Natural killer cell (primary cell): ENCODE results near the gene LIAS. TPM values are rescaled to one million over a fixed set of nuclear protein-coding genes. Genes with fewer than 3 reads are reported as not detected.
"Not testable (repeated sequence)": the region's sequence is repeated elsewhere in the genome, so short reads cannot be mapped to it uniquely, and the experiment has no call there.

Source experiments
- ATAC-seq, 3 donors: fragments of 150-1000 bp in 2 of 3; fragments of 200-7000 bp in 1 of 3; cut with Tn5 transposase; 1 replicate in 1 of 3; 2 replicates in 2 of 3; pipeline ENCODE4 v1.10.0; 2021; ENCODE audit warnings: mild to moderate bottlenecking in 2 of 3, moderate library complexity in 2 of 3
- DNase-seq, 2 donors: peaks; one replicate each; pipeline versions ENCODE4 v3.0.0 to v3.0.0-alpha.2; 2013 to 2021; ENCODE audit warnings: mixed read lengths in 1 of 2
- H3K27ac ChIP-seq: one replicate; pipeline ENCODE4 v1.5.1; 2013; ENCODE audit warnings: mild to moderate bottlenecking, low read length
- H3K27me3 ChIP-seq: one replicate; pipeline ENCODE4 v1.6.1; 2013; ENCODE audit warnings: low read length; ENCODE audit not compliant: control insufficient read depth, insufficient read depth
- H3K36me3 ChIP-seq: one replicate; pipeline ENCODE4 v1.6.1; 2013; ENCODE audit warnings: low read length; ENCODE audit not compliant: control insufficient read depth, insufficient read depth
- H3K4me1 ChIP-seq: one replicate; pipeline ENCODE4 v1.6.1; 2013; ENCODE audit warnings: low read length; ENCODE audit not compliant: control insufficient read depth, insufficient read depth
- H3K4me3 ChIP-seq: one replicate; pipeline ENCODE4 v1.5.1; 2013; ENCODE audit warnings: low read length
- H3K9me3 ChIP-seq: one replicate; pipeline ENCODE4 v1.6.1; 2013; ENCODE audit warnings: low read length; ENCODE audit not compliant: control insufficient read depth, insufficient read depth
- H3K27ac Mint-ChIP-seq, 2 donors: one replicate each; pipeline ENCODE4 v1.8.0; 2022; ENCODE audit warnings: mild to moderate bottlenecking in 2 of 2, mixed read lengths in 2 of 2, moderate library complexity in 1 of 2
- H3K27me3 Mint-ChIP-seq, 2 donors: one replicate each; pipeline ENCODE4 v1.8.0; 2022; ENCODE audit warnings: low read depth in 2 of 2, mixed read lengths in 2 of 2
- H3K36me3 Mint-ChIP-seq: one replicate; pipeline ENCODE4 v1.8.0; 2022; ENCODE audit warnings: mixed read lengths
- H3K4me1 Mint-ChIP-seq, 2 donors: one replicate each; pipeline ENCODE4 v1.8.0; 2022; ENCODE audit warnings: mixed read lengths in 2 of 2
- H3K4me3 Mint-ChIP-seq: one replicate; pipeline ENCODE4 v1.8.0; 2022; ENCODE audit warnings: mild to moderate bottlenecking, moderate library complexity, mixed read lengths
- H3K9me3 Mint-ChIP-seq, 2 donors: one replicate each; pipeline ENCODE4 v1.8.0; 2022; ENCODE audit warnings: mixed read lengths in 2 of 2
- WGBS: methylation state at CpG from one replicate; pipeline ENCODE4 v1.1.7; 2013; ENCODE audit warnings: missing lambda C conversion rate; ENCODE audit not compliant: insufficient coverage; 5-methylcytosine and 5-hydroxymethylcytosine counted together
- intact Hi-C: fragments of 100-400 bp; cut with micrococcal nuclease; formaldehyde crosslinking; loops from one replicate; pipeline ENCODE4 v1.14.2; 2022
- total RNA-seq, 4 donors: library from RNA; stranded (reverse); fragments of 120-200 nt in 1 of 4; gene quantifications; one replicate each; pipeline versions ENCODE4 v1.2.3 to v1.2.4, GENCODE V29; 2013 to 2022
- TF ChIP-seq, protein P1 (sequence below): fragments of 200-600 bp; IDR thresholded peaks from one replicate; pipeline ENCODE4 v1.8.0; 2022; ENCODE audit warnings: antibody characterized with exemption

LIAS gene
- total RNA-seq, 3 donors from 2014 or later (not counting 1 experiment from before 2014, with no cell fraction given) = 10.6 to 14.3 (median 11.9) TPM

DNA sequence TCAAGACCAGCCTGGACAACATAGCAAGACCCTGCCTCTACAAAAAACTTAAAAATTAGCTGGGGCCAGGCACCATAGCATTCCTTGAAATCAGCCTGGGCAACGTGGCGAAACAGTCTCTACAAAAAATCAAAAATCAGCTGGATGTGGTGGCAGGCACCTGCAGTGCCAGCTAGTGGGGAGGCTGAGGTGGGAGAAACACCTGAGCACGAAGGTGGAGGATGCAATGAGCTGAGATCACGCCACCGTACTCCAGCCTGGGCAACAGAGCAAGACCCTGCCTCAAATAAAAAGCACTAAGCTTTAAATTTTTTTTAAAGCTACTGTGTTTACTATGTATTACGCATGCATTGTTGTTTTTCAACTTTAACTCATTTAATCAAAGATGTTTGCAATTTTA, 3.4 kb upstream of the LIAS start:
- no peak overlapping the region for H3K4me3 Mint-ChIP-seq
- ATAC-seq (no peak), DNase-seq (no peak)
- Histone ChIP-seq H3K27ac (no peak overlapping the region), H3K4me3 (no peak overlapping the region), H3K4me1 (peaks cover 19% of the 10 kb centered on the region), H3K27me3 (no peaks in the 10 kb centered on the region), H3K9me3 (no peaks in the 10 kb centered on the region), H3K36me3 (peaks cover 67% of the 10 kb centered on the region)
- WGBS = 96% methylated on average over 6 of the region's 6 CpGs
- peaks cover 35 to 49% of the 10 kb centered on the region in 2 donors for H3K4me1 Mint-ChIP-seq
- intact Hi-C loops = loop anchor here (5.0 to 10.0 kb wide), 4 partner anchors 88 to 411 kb away; partner anchors contain the start of genes RFC1, SMIM14 and WDR19
- TF ChIP-seq, protein P1, sequence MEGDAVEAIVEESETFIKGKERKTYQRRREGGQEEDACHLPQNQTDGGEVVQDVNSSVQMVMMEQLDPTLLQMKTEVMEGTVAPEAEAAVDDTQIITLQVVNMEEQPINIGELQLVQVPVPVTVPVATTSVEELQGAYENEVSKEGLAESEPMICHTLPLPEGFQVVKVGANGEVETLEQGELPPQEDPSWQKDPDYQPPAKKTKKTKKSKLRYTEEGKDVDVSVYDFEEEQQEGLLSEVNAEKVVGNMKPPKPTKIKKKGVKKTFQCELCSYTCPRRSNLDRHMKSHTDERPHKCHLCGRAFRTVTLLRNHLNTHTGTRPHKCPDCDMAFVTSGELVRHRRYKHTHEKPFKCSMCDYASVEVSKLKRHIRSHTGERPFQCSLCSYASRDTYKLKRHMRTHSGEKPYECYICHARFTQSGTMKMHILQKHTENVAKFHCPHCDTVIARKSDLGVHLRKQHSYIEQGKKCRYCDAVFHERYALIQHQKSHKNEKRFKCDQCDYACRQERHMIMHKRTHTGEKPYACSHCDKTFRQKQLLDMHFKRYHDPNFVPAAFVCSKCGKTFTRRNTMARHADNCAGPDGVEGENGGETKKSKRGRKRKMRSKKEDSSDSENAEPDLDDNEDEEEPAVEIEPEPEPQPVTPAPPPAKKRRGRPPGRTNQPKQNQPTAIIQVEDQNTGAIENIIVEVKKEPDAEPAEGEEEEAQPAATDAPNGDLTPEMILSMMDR = no peak
- no peaks in the 10 kb centered on the region for H3K27me3 Mint-ChIP-seq
- H3K36me3 Mint-ChIP-seq = peaks cover 42% of the 10 kb centered on the region
- no peak overlapping the region for H3K27ac Mint-ChIP-seq
- no peaks in the 10 kb centered on the region for H3K9me3 Mint-ChIP-seq

DNA sequence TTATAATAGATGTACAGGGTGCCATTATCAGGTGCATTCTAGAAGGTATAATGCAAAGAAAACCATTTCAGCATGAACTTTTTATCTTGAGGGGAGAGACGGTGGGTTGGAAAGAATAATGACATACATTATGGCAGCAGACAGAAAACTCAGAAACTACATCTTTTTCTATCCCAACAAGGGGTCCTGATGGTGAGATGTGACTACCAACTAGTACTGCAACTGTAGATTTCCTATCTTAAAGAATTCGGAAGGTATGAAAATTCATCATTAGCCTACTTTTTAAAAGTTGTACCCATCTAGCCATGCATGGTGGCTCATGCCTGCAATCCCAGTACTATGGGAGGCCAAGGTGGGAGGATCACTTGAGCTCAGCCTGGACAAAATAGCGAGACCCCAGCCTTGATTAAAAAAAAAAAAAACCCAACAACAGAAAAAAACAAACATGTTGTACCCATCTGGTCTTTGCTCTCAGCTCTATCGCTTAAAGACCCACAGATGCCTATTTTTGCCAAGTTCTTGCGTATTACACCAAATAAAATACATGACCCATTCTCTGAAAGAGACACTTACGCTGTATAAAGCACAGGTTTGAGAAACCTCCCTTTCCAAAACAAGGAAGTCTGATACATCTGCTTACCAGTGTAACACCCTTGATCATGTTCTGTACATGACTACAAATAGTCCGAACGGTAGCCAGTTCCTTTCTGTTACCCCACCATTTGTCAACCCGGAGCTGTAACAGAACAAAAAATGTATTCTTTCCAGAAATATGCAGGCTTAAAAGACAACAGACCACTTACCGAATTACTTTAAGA, 1.7 kb upstream of the LIAS start:
- peaks cover 19% of the 10 kb centered on the region for H3K4me1 ChIP-seq
- Mint-ChIP-seq H3K27me3 (no peaks in the 10 kb centered on the region), H3K36me3 (peaks cover 38% of the 10 kb centered on the region), H3K4me3 (peak overlapping the region; percentile 98), H3K27ac (peak overlapping the region; percentile 99 to 100), H3K4me1 (peaks cover 28 to 44% of the 10 kb centered on the region in 2 donors), H3K9me3 (no peaks in the 10 kb centered on the region)
- no peaks in the 10 kb centered on the region for H3K9me3 ChIP-seq
- 76% methylated on average over 10 of the region's 10 CpGs for WGBS
- intact Hi-C loops = loop anchor here (5.0 to 10.0 kb wide), 4 partner anchors 90 to 412 kb away; partner anchors contain the start of genes RFC1, SMIM14 and WDR19
- ATAC-seq (no peak), DNase-seq (no peak)
- TF ChIP-seq, protein P1 = no peak
- H3K27ac ChIP-seq = peak overlapping the region; percentile 100
- no peaks in the 10 kb centered on the region for H3K27me3 ChIP-seq
- H3K4me3 ChIP-seq = no peak overlapping the region
- H3K36me3 ChIP-seq = peaks cover 53% of the 10 kb centered on the region

DNA sequence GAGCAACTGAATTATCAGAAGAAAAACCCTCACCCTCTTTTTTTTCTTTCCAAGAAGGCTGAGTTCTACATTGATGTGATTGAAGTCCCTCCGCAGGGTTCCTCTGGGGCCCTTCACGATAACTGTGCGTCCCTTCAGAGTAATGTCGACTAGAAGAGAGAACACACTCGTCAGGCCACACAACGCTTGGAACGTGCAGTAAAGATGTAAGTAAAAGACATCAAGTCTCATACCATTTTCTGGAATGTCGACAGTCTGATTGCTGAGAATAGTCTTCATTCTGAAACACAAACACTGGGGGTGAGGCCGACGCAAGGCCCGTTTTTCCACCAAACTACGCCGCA, 723 bp upstream of the LIAS start:
- Mint-ChIP-seq H3K4me3 (peak overlapping the region; percentile 98), H3K4me1 (peaks cover 28 to 34% of the 10 kb centered on the region in 2 donors), H3K27ac (peak overlapping the region; percentile 99 to 100), H3K36me3 (peaks cover 31% of the 10 kb centered on the region)
- not testable (repeated sequence) for H3K27me3 Mint-ChIP-seq, H3K27me3 ChIP-seq, H3K9me3 ChIP-seq, DNase-seq, H3K9me3 Mint-ChIP-seq
- ATAC-seq = peak; percentile 1 to 9 (median 3)
- peak overlapping the region; percentile 100 for H3K27ac ChIP-seq
- peaks cover 45% of the 10 kb centered on the region for H3K36me3 ChIP-seq
- WGBS = 0% methylated on average over 13 of the region's 13 CpGs
- intact Hi-C loops = loop anchor here (1.0 to 10.0 kb wide), 6 partner anchors 11 to 413 kb away; partner anchors contain the start of genes RFC1, SMIM14 and WDR19
- H3K4me1 ChIP-seq = peaks cover 19% of the 10 kb centered on the region
- peak overlapping the region; percentile 99 for H3K4me3 ChIP-seq

DNA sequence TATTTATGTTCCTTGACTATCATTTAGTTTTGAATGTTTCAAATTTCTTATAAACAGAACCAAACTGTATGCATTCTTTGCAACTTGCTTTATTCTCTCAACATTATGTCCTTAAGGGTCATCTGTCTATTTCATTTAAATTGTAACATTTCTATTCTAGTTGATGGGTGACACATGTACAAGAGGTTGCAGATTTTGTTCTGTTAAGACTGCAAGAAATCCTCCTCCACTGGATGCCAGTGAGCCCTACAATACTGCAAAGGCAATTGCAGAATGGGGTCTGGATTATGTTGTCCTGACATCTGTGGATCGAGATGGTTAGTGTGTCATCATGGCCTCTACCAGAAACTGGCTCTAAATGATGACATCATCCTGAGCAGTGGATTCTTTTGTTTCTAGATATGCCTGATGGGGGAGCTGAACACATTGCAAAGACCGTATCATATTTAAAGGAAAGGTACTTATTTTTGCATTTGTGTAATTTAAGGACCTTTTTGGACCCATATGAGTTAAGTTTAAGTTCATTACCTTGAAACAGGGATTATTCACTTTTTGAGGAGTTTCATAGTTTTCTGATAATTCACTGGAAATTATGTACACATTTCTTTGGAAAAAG, 6.1 kb downstream of the LIAS start:
- Mint-ChIP-seq H3K4me3 (no peak overlapping the region), H3K27me3 (no peaks in the 10 kb centered on the region), H3K27ac (no peak overlapping the region), H3K9me3 (no peaks in the 10 kb centered on the region), H3K36me3 (no peaks in the 10 kb centered on the region), H3K4me1 (no peaks in the 10 kb centered on the region)
- DNase-seq = no peak
- Histone ChIP-seq H3K4me3 (no peak overlapping the region), H3K36me3 (peaks cover 21% of the 10 kb centered on the region), H3K27me3 (no peaks in the 10 kb centered on the region), H3K27ac (no peak overlapping the region), H3K4me1 (peaks cover 2% of the 10 kb centered on the region), H3K9me3 (no peaks in the 10 kb centered on the region)
- TF ChIP-seq, protein P1 = no peak
- no peak for ATAC-seq
- intact Hi-C loops = no loop called here
- WGBS = 91% methylated on average over 2 of the region's 2 CpGs
